Endothelial cell of umbilical vein (primary cell): Measurements from ENCODE around the gene ATG13. TPM values are rescaled to one million over a fixed set of nuclear protein-coding genes. Genes with fewer than 3 reads are reported as not detected.
A peak's percentile ranks its signal among the peaks of the same experiment; 100 is the strongest.
"Not testable (repeated sequence)": the region's sequence is repeated elsewhere in the genome, so short reads cannot be mapped to it uniquely, and the experiment has no call there.

Experiments
- BruUV-seq: library from RNA; stranded (reverse); fragments of 400-500 nt; replicated peaks from 2 replicates; lab custom pipeline; 2021; lab: Mats Ljungman, UMichigan
- CTCF ChIA-PET: fragments of 300-600, 350-600 bp; sonication (Branson Sonifier 250); formaldehyde crosslinking; loops from one replicate; lab custom pipeline; 2021; ENCODE audit warnings: antibody characterized with exemption, inconsistent platforms; lab: Charles Lee
- POLR2A ChIA-PET: fragments of 300-600, 350-600 bp; sonication (Branson Sonifier 250); formaldehyde crosslinking; loops from one replicate; lab custom pipeline; 2021; ENCODE audit warnings: antibody characterized with exemption, inconsistent platforms; lab: Charles Lee
- DNase-seq: peaks from one replicate; pipeline ENCODE4 v3.0.0-alpha.2; 2011; ENCODE audit warnings: low read depth, low spot score
- FAIRE-seq: peaks from 2 replicates; lab custom pipeline; 2011; peaks lifted over from hg19 to GRCh38; lab: Jason Lieb, UNC
- H2AFZ ChIP-seq: 2 replicates; pipeline ENCODE4 v1.6.0; 2012; ENCODE audit warnings: low read depth, low read length, control low read depth, inconsistent platforms
- H3K27ac ChIP-seq: 2 replicates; pipeline ENCODE4 v1.5.1; 2011; ENCODE audit warnings: low read depth, mild to moderate bottlenecking, control low read depth, low read length, moderate library complexity; ENCODE audit not compliant: insufficient read depth
- H3K27me3 ChIP-seq, 2 experiments: 2 replicates each; pipeline versions ENCODE4 v1.6.0 to v1.6.1; 2011; ENCODE audit warnings: low read length in 2 of 2, mixed read lengths in 1 of 2; ENCODE audit not compliant: control insufficient read depth in 2 of 2, insufficient read depth in 2 of 2
- H3K36me3 ChIP-seq, 2 experiments: 2 replicates in 1 of 2; 3 replicates in 1 of 2; pipeline ENCODE4 v1.5.1; 2011; ENCODE audit warnings: low read length in 2 of 2, mild to moderate bottlenecking in 1 of 2, moderate library complexity in 1 of 2; ENCODE audit not compliant: control insufficient read depth in 2 of 2, insufficient read depth in 2 of 2; ENCODE audit errors: extremely low read depth in 1 of 2
- H3K4me1 ChIP-seq: 3 replicates; pipeline ENCODE4 v1.5.1; 2011; ENCODE audit warnings: mild to moderate bottlenecking, low read length; ENCODE audit not compliant: control insufficient read depth, insufficient read depth; ENCODE audit errors: extremely low read depth
- H3K4me2 ChIP-seq: 2 replicates; pipeline ENCODE4 v1.6.1; 2011; ENCODE audit warnings: low read length, control low read depth, mixed read lengths; ENCODE audit not compliant: insufficient read depth
- H3K4me3 ChIP-seq, 3 experiments: fragments of 200-600 bp in 1 of 3; sonication (generic), shearing (Covaris generic) in 1 of 3; replicated peaks in 1 of 3; 2 replicates each; pipeline ENCODE4 v1.5.1; 2011 to 2016; ENCODE audit warnings: control low read depth in 3 of 3, low read length in 3 of 3, mild to moderate bottlenecking in 2 of 3, inconsistent platforms in 1 of 3, low read depth in 1 of 3, moderate library complexity in 1 of 3; ENCODE audit not compliant: insufficient read depth in 1 of 3
- H3K79me2 ChIP-seq: 2 replicates; pipeline ENCODE4 v1.6.0; 2012; ENCODE audit warnings: low read length, inconsistent platforms; ENCODE audit not compliant: control insufficient read depth, insufficient read depth
- H3K9ac ChIP-seq: replicated peaks from 2 replicates; pipeline ENCODE3; 2011; ENCODE audit warnings: low read length, control low read depth; ENCODE audit not compliant: insufficient read depth; ENCODE audit errors: extremely low read depth
- H3K9me1 ChIP-seq: replicated peaks from 3 replicates; pipeline ENCODE4 v1.6.0; 2011; ENCODE audit warnings: mild to moderate bottlenecking, low read length; ENCODE audit not compliant: control insufficient read depth, insufficient read depth; ENCODE audit errors: extremely low read depth
- H3K9me3 ChIP-seq: replicated peaks from 2 replicates; pipeline ENCODE4 v1.5.1; 2012; ENCODE audit warnings: low read length, inconsistent platforms; ENCODE audit not compliant: control insufficient read depth, insufficient read depth
- H4K20me1 ChIP-seq: replicated peaks from 2 replicates; pipeline ENCODE3; 2011; ENCODE audit warnings: mild to moderate bottlenecking, low read length; ENCODE audit not compliant: control insufficient read depth, insufficient read depth; ENCODE audit errors: extremely low read depth
- POLR2A ChIP-seq: IDR thresholded peaks from 2 replicates; pipeline ENCODE4 v1.6.1; 2012; ENCODE audit warnings: low read depth, mild to moderate bottlenecking, control low read depth, low read length
- dilution Hi-C: fragments of 300-500 bp; cut with MboI; formaldehyde crosslinking; loops from one replicate; pipeline ENCODE4 v1.15.0; 2019; ENCODE audit warnings: low sequenced_read_pairs; ENCODE audit not compliant: extremely low pct_ligation_motif_present
- intact Hi-C: fragments of 100-400 bp; cut with micrococcal nuclease; formaldehyde crosslinking; loops from one replicate; pipeline ENCODE4 v1.10.0; 2022
- polyA plus RNA-seq, 4 experiments: library from polyadenylated mRNA; depleted of rRNA in 3 of 4; stranded (reverse) in 3 of 4; unstranded in 1 of 4; fragments of >200 nt; gene quantifications; 2 replicates each; pipeline versions ENCODE4 v1.2.1 to v1.2.3, GENCODE V29; 2011 to 2012; ENCODE audit warnings: missing spikeins in 1 of 4
- total RNA-seq: library from RNA; stranded (reverse); gene quantifications from 2 replicates; pipeline ENCODE4 v1.2.3, GENCODE V29; 2021
- TF ChIP-seq, protein P1 (sequence below), 2 donors: IDR thresholded peaks; 1 replicate in 1 of 2; 2 replicates in 1 of 2; pipeline ENCODE4 v1.5.1; 2011; ENCODE audit warnings: low read length in 2 of 2, mild to moderate bottlenecking in 2 of 2, moderate library complexity in 2 of 2, control low read depth in 1 of 2, inconsistent platforms in 1 of 2, low read depth in 1 of 2; ENCODE audit not compliant: insufficient read depth in 1 of 2; ENCODE audit errors: extremely low read depth in 1 of 2

The ATG13 gene
- total and polyA plus RNA-seq, 2 donors (not counting 3 experiments of a cell fraction or from before 2014, with no cell fraction given), result 60.1 to 66.5 TPM

DNA sequence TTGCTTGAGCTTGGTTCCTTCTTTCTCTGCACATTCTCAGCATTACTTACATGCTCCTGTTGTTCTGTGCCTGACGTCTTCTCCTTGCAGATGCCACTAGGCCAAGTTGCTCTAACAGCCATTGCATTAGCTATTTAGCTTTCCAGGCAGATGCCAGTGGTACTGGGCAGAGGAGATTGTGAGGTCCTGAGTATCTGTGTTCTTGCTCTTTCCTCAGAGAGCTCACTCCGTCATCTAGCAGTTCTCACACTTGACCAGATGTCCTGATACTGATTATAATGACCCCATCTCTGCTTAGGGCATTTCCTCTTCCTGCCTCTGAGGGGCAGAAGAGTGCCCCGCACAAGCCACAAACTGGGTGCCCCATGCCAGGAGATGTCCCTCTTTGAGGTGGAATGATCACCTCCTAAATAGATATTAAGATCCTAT is 52.4 kb downstream of the ATG13 start:
- no peak overlapping the region for H3K4me2 ChIP-seq
- BruUV-seq, result no TSS peak
- H2AFZ ChIP-seq, result no peak overlapping the region
- no peaks in the 10 kb centered on the region for H4K20me1 ChIP-seq
- H3K36me3 ChIP-seq, result peaks cover 17 to 45% of the 10 kb centered on the region in 2 experiments
- no peaks in the 10 kb centered on the region for H3K79me2 ChIP-seq
- dilution Hi-C loops (no loop called here), intact Hi-C loops (no loop called here)
- no peaks in the 10 kb centered on the region for H3K9me3 ChIP-seq
- no peak overlapping the region for H3K9ac ChIP-seq
- DNase-seq (no peak), FAIRE-seq (no peak)
- no peak overlapping the region for H3K27ac ChIP-seq
- H3K4me3 ChIP-seq, result no peak overlapping the region
- peaks cover 7% of the 10 kb centered on the region for H3K4me1 ChIP-seq
- POLR2A ChIA-PET, result interaction anchor here (0.5 kb wide), 1 partner anchor 21 kb away, joined by 3 read pairs; no protein-coding TSS in a partner anchor
- no peak for TF ChIP-seq POLR2A
- TF ChIP-seq, protein P1, sequence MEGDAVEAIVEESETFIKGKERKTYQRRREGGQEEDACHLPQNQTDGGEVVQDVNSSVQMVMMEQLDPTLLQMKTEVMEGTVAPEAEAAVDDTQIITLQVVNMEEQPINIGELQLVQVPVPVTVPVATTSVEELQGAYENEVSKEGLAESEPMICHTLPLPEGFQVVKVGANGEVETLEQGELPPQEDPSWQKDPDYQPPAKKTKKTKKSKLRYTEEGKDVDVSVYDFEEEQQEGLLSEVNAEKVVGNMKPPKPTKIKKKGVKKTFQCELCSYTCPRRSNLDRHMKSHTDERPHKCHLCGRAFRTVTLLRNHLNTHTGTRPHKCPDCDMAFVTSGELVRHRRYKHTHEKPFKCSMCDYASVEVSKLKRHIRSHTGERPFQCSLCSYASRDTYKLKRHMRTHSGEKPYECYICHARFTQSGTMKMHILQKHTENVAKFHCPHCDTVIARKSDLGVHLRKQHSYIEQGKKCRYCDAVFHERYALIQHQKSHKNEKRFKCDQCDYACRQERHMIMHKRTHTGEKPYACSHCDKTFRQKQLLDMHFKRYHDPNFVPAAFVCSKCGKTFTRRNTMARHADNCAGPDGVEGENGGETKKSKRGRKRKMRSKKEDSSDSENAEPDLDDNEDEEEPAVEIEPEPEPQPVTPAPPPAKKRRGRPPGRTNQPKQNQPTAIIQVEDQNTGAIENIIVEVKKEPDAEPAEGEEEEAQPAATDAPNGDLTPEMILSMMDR (IDR thresholded peaks at IDR 0.05; ENCODE audit: extremely low read depth in 1 of 2, insufficient read depth in 1 of 2, low read depth in 1 of 2, low read length in 2 of 2), result peak in 1 of 2 donors; percentile 6
- H3K27me3 ChIP-seq, result no peaks in the 10 kb centered on the region
- CTCF ChIA-PET, result interaction anchor here (1.0 kb wide), 1 partner anchor 10 kb away, joined by 4 read pairs; no protein-coding TSS in a partner anchor
- H3K9me1 ChIP-seq, result no peaks in the 10 kb centered on the region

DNA sequence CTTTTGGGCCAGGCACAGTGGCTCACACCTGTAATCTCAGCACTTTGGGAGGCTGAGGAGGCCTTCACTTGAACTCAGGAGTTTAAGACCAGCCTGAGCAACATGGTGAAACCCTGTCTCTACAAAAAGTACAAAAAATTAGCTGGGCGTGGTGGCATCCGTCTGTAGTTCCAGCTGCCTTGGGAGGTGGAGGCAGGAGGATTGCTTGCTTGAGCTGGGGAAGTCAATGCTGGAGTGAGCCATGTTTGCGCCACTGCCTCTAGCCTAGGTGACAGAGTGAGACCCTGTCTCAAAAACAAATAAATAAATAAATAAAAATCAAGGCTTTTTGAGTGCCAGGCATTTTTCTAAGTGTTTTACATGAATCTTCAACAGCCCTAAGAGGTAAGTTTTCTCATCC is 53.2 kb downstream of the ATG13 start:
- H3K27me3 ChIP-seq, H3K27ac ChIP-seq, H2AFZ ChIP-seq, H3K9ac ChIP-seq, H3K9me1 ChIP-seq, dilution Hi-C loops, POLR2A ChIA-PET, intact Hi-C loops, H3K4me2 ChIP-seq, H3K79me2 ChIP-seq, H3K4me3 ChIP-seq, H3K9me3 ChIP-seq, DNase-seq, H3K4me1 ChIP-seq, H4K20me1 ChIP-seq, FAIRE-seq, BruUV-seq: not testable (repeated sequence)
- CTCF ChIA-PET, result interaction anchor here (0.9 kb wide), 1 partner anchor 11 kb away, joined by 3 read pairs; no protein-coding TSS in a partner anchor
- peaks cover 17 to 43% of the 10 kb centered on the region in 2 experiments for H3K36me3 ChIP-seq
